Smooth muscle cell of the umbilical artery (primary cell): Measurements from ENCODE around the gene SLC39A6. TPM values are rescaled to one million over a fixed set of nuclear protein-coding genes. Genes with fewer than 3 reads are reported as not detected.

Experiments used
- total RNA-seq: library from RNA; depleted of rRNA; stranded (reverse); fragments of >200 nt; gene quantifications from 2 replicates; pipeline ENCODE4 v1.2.3, GENCODE V29; 2014

Gene SLC39A6, protein sequence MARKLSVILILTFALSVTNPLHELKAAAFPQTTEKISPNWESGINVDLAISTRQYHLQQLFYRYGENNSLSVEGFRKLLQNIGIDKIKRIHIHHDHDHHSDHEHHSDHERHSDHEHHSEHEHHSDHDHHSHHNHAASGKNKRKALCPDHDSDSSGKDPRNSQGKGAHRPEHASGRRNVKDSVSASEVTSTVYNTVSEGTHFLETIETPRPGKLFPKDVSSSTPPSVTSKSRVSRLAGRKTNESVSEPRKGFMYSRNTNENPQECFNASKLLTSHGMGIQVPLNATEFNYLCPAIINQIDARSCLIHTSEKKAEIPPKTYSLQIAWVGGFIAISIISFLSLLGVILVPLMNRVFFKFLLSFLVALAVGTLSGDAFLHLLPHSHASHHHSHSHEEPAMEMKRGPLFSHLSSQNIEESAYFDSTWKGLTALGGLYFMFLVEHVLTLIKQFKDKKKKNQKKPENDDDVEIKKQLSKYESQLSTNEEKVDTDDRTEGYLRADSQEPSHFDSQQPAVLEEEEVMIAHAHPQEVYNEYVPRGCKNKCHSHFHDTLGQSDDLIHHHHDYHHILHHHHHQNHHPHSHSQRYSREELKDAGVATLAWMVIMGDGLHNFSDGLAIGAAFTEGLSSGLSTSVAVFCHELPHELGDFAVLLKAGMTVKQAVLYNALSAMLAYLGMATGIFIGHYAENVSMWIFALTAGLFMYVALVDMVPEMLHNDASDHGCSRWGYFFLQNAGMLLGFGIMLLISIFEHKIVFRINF
- total RNA-seq = 163 and 191 TPM in 2 replicates

DNA sequence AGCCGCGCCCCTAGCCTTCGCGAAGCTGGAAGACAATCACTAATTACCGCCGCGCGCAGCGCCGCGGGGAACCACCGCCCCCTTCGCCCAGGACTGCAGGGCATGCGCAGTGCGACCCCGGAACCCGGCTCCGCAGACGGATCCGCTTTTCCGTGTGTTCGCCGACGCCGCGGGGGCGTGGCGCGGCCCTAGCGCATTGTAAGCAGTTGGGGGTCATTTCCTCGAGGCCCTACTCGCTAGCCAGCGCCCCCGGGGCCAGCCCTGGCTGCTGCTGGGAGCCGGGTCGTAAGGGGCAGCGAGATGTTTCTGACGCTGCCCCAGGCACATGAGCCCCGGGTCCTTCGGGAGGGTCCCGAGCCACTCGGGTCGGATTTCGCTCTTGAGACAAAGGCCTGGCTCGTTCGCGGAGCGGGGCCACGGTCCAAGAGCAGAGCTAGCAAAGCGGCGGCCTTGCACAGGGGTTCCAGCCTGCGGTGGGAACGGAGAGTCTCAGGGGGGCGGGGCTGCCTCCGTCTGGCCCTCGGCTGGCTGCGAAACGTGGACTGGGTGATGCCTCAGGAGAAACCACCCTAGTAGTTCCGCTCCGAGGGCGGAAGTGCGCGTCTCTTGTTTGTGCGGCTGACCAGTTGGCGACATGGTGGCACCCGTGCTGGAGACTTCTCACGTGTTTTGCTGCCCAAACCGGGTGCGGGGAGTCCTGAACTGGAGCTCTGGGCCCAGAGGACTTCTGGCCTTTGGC lies at the start of gene SLC39A6, which contains the start of gene ELP2:
Gene SLC39A6 (minus strand): TSS at position 41 of the 739 bp plus-strand sequence. CDS start 2,333 bp downstream, outside the sequence.
Gene ELP2 (plus strand): TSS at position 600 of the 739 bp plus-strand sequence. CDS start 35 bp downstream, at position 635.

GRCh38 chr18:36067055-36067957 lies 61.8 kb downstream of the SLC39A6 start, which contains the start of gene RPRD1A:
TSS of gene RPRD1A (minus strand) at chr18:36067559. CDS start at chr18:36067404, 155 bp downstream.

Other genes starting within 250 kb of the SLC39A6 start
- gene RPRD1A, start 61.8 kb downstream of the SLC39A6 start, total RNA-seq = 55.2 and 93.5 TPM in 2 replicates
- gene ELP2, start 559 bp upstream of the SLC39A6 start, total RNA-seq = 107 and 116 TPM in 2 replicates
- 11.3 and 23.3 TPM in 2 replicates for gene MOCOS, start 58.2 kb upstream of the SLC39A6 start, total RNA-seq
- gene FHOD3, start 168.4 kb upstream of the SLC39A6 start, total RNA-seq = 77.6 and 85.5 TPM in 2 replicates